GM23248 (cell line): ENCODE measurements around the gene MFSD6. TPM values are rescaled to one million over a fixed set of nuclear protein-coding genes. Genes with fewer than 3 reads are reported as not detected.

Source experiments
- DNase-seq: peaks from one replicate; pipeline ENCODE4 v3.0.0-alpha.2; 2015
- H2AFZ ChIP-seq: fragments of 200-600 bp; sonication (generic); 2 replicates; pipeline ENCODE4 v1.6.1; 2016; ENCODE audit warnings: antibody characterized with exemption
- H3F3A ChIP-seq: fragments of 200-600 bp; sonication (generic); 2 replicates; pipeline ENCODE4 v1.6.1; 2016; ENCODE audit warnings: mild to moderate bottlenecking, antibody characterized with exemption, mixed run types; ENCODE audit not compliant: insufficient read depth
- H3K27ac ChIP-seq: fragments of 200-600 bp; sonication (generic); 2 replicates; pipeline ENCODE4 v1.5.1; 2016; ENCODE audit warnings: mild to moderate bottlenecking
- H3K27me3 ChIP-seq: fragments of 200-600 bp; sonication (generic); replicated peaks from 2 replicates; pipeline ENCODE4 v1.6.1; 2016; ENCODE audit warnings: mild to moderate bottlenecking; ENCODE audit not compliant: insufficient read depth
- H3K36me3 ChIP-seq: fragments of 200-600 bp; sonication (generic); 2 replicates; pipeline ENCODE4 v1.6.1; 2016; ENCODE audit warnings: low read depth, mild to moderate bottlenecking
- H3K4me1 ChIP-seq: fragments of 200-600 bp; sonication (generic); 2 replicates; pipeline ENCODE4 v1.6.1; 2016; ENCODE audit warnings: mild to moderate bottlenecking; ENCODE audit not compliant: insufficient read depth
- H3K4me2 ChIP-seq: fragments of 200-600 bp; sonication (generic); one replicate; pipeline ENCODE4 v1.6.1; 2016; ENCODE audit warnings: mild to moderate bottlenecking; ENCODE audit not compliant: unreplicated experiment
- H3K4me3 ChIP-seq: fragments of 200-600 bp; sonication (generic); 2 replicates; pipeline ENCODE4 v1.5.1; 2016; ENCODE audit warnings: mild to moderate bottlenecking
- H3K79me2 ChIP-seq: fragments of 200-600 bp; sonication (generic); 2 replicates; pipeline ENCODE4 v1.6.1; 2016; ENCODE audit warnings: mild to moderate bottlenecking; ENCODE audit not compliant: insufficient read depth
- H3K9ac ChIP-seq: fragments of 200-600 bp; sonication (generic); 2 replicates; pipeline ENCODE4 v1.6.1; 2016; ENCODE audit warnings: mild to moderate bottlenecking
- H3K9me2 ChIP-seq: fragments of 200-600 bp; sonication (generic); 2 replicates; pipeline ENCODE4 v1.6.1; 2016; ENCODE audit warnings: mixed run types, mild to moderate bottlenecking, moderate library complexity; ENCODE audit not compliant: insufficient read depth
- H3K9me3 ChIP-seq: fragments of 200-600 bp; sonication (generic); one replicate; pipeline ENCODE4 v1.6.1; 2017; ENCODE audit warnings: low read depth
- H4K20me1 ChIP-seq: fragments of 200-600 bp; sonication (generic); 2 replicates; pipeline ENCODE4 v1.6.0; 2016; ENCODE audit not compliant: insufficient read depth
- EZH2 ChIP-seq: fragments of 200-600 bp; sonication (generic); IDR thresholded peaks from 2 replicates; pipeline ENCODE4 v1.6.1; 2018; ENCODE audit warnings: antibody characterized with exemption, mild to moderate bottlenecking; ENCODE audit not compliant: insufficient read depth, poor library complexity, severe bottlenecking
- EZH2phosphoT487 ChIP-seq: fragments of 200-600 bp; sonication (generic); IDR thresholded peaks from 2 replicates; pipeline ENCODE4 v1.6.1; 2018; ENCODE audit warnings: antibody characterized with exemption, moderate library complexity, mild to moderate bottlenecking, low read depth; ENCODE audit not compliant: insufficient read depth
- WGBS, 2 experiments: methylation state at CpG; one replicate each; pipeline ENCODE4 v1.1.6; 2015 to 2017; ENCODE audit warnings: low lambda C conversion rate in 2 of 2, low coverage in 1 of 2; ENCODE audit errors: missing lambda C conversion rate in 2 of 2; 5-methylcytosine and 5-hydroxymethylcytosine counted together
- in situ Hi-C: fragments of 300-500 bp; cut with MboI; formaldehyde crosslinking; loops from 2 replicates; pipeline ENCODE4 v1.15.0; 2020
- polyA plus RNA-seq: library from polyadenylated mRNA; unstranded; fragments of >200 nt; fragmentation: Nextera tagmentation; extraction: Ambion mirVana; gene quantifications from 2 replicates; pipeline ENCODE4 v1.2.1, GENCODE V29; 2016
- total RNA-seq: library from RNA; depleted of rRNA; stranded (reverse); fragments of >200 nt; shearing (Covaris generic); gene quantifications from 2 replicates; pipeline ENCODE4 v1.2.3, GENCODE V29; 2014

Gene MFSD6
- total and polyA plus RNA-seq, 2 experiments from 2014 or later, result 3.2 to 6.7 TPM

DNA sequence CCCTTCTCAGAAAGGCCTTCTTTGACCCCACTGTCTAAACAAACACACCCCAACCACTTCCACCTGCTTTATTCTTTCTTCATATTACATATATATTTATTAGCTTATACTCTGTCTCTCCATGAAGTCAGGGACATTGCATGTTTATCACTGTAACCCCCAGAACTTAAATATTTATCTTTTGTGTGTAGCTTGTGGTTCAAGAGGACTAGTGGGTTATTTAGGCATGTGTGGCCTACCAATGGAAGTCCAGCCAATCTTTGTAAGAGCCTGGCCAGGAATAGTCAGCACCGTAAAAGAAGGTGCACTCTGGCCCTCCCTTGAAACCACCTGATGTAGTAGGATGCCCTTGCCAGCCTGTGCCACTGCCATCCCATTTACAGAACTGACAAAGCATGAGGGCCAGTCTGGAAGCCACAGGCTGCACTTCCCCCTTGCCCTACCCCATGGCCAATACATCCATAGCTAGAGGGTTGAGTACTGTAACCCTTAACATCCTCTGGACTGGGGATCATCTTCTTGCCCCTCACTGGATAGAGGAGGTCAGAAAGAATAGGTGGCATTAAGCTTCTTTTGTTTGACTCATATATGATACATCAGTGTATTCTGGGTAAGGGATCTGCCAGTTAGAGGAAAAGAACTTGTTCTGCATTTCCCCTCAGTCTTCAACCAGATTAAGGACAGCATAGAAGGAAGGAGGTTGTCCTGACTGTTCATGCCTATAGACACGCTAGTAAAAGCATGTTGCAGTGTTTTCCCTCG, 121.5 kb downstream of the MFSD6 start:
- TF ChIP-seq EZH2phosphoT487, result no peak
- TF ChIP-seq EZH2, result no peak
- H3K27ac ChIP-seq, result peak overlapping the region; percentile 13; the same call in 1 of the 2 replicates
- peaks cover 14% of the 10 kb centered on the region for H3K4me1 ChIP-seq
- no peaks in the 10 kb centered on the region for H3K36me3 ChIP-seq
- in situ Hi-C loops, result no loop called here
- no peaks in the 10 kb centered on the region for H3K27me3 ChIP-seq
- no peaks in the 10 kb centered on the region for H3K79me2 ChIP-seq
- no peaks in the 10 kb centered on the region for H3K9me3 ChIP-seq
- no peaks in the 10 kb centered on the region for H3K9me2 ChIP-seq
- H4K20me1 ChIP-seq, result no peaks in the 10 kb centered on the region
- WGBS, 2 experiments, result 60 to 73% methylated on average over 3 of the region's 3 CpGs
- peaks cover 13% of the 10 kb centered on the region; the same call in 1 of the 2 replicates for H3F3A ChIP-seq
- no peak overlapping the region for H3K9ac ChIP-seq
- no peak overlapping the region for H3K4me3 ChIP-seq
- peak; percentile 34 for DNase-seq
- H2AFZ ChIP-seq, result peak overlapping the region; percentile 62
- peak overlapping the region; percentile 37 for H3K4me2 ChIP-seq

DNA sequence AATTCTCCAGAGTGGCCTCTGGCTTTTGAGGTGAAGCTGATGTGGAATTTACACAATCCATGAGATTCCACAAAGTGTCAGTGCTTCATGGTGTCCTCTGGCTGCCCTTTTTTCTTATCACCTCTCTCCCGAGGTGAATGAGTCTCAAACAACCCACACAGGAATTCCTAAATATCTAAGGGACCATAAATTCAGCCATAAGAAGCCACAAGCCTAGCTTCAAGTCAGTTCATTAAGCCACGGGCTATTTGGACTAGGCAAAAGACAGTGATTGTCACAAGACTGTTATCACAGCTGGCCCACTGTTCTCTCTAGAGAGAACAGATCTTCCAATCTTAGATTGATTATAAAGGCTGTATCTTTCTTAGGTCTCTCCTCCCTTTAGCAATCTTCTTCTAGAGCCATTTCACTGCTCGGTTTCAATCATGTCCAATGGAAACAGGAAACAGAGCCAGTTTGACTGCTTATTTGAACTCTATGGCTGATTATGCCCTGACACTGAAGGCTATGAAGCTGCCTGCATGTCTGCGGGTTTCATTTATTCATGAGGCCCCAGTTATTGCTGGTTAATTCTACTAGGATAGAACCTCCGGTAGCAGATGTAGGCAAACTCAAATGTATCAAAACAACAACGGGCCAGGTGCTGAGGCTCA, 122.2 kb downstream of the MFSD6 start:
- H3K4me2 ChIP-seq, result peak overlapping the region; percentile 37
- WGBS, 2 experiments, result 58 to 69% methylated on average over 6 of the region's 6 CpGs

GRCh38 chr2:190532581-190532980, 124.4 kb downstream of the MFSD6 start:
- Histone ChIP-seq H3K36me3 (no peaks in the 10 kb centered on the region), H3K9ac (no peak overlapping the region), H4K20me1 (no peaks in the 10 kb centered on the region), H3F3A (peaks cover 22% of the 10 kb centered on the region), H3K79me2 (no peaks in the 10 kb centered on the region), H3K4me3 (no peak overlapping the region), H3K27me3 (no peaks in the 10 kb centered on the region), H2AFZ (no peak overlapping the region), H3K9me3 (no peaks in the 10 kb centered on the region), H3K27ac (no peak overlapping the region), H3K4me2 (no peak overlapping the region), H3K4me1 (peaks cover 17% of the 10 kb centered on the region), H3K9me2 (no peaks in the 10 kb centered on the region)
- WGBS, 2 experiments, result 72 to 73% methylated on average over 4 of the region's 4 CpGs
- TF ChIP-seq EZH2 (no peak), EZH2phosphoT487 (no peak)
- DNase-seq, result no peak
- in situ Hi-C loops, result no loop called here

More for the DNA sequence above, 122.2 kb downstream of the MFSD6 start:
- Histone ChIP-seq H3F3A (peaks cover 13% of the 10 kb centered on the region), H4K20me1 (no peaks in the 10 kb centered on the region), H3K79me2 (no peaks in the 10 kb centered on the region), H3K9me3 (no peaks in the 10 kb centered on the region), H3K27ac (peak overlapping the region; percentile 13; the same call in 1 of the 2 replicates), H3K36me3 (no peaks in the 10 kb centered on the region), H3K27me3 (no peaks in the 10 kb centered on the region), H2AFZ (peak overlapping the region; percentile 62), H3K4me1 (peaks cover 14% of the 10 kb centered on the region), H3K9ac (no peak overlapping the region), H3K9me2 (no peaks in the 10 kb centered on the region), H3K4me3 (no peak overlapping the region)
- TF ChIP-seq EZH2phosphoT487 (no peak), EZH2 (no peak)
- no peak for DNase-seq
- in situ Hi-C loops, result no loop called here

- peak; percentile 30 for DNase-seq
- H3F3A ChIP-seq, result peaks cover 22% of the 10 kb centered on the region
- peak overlapping the region; percentile 96 for H3K4me2 ChIP-seq
- H3K79me2 ChIP-seq, result no peaks in the 10 kb centered on the region
- H3K27me3 ChIP-seq, result no peaks in the 10 kb centered on the region
- peak overlapping the region; percentile 86 for H3K4me3 ChIP-seq
- in situ Hi-C loops, result no loop called here
- H4K20me1 ChIP-seq, result no peaks in the 10 kb centered on the region
- WGBS, 2 experiments, result 73 to 76% methylated on average over 10 of the region's 10 CpGs
- H3K9me2 ChIP-seq, result no peaks in the 10 kb centered on the region
- H3K9me3 ChIP-seq, result no peaks in the 10 kb centered on the region
- H2AFZ ChIP-seq, result peak overlapping the region; percentile 99
- H3K27ac ChIP-seq, result no peak overlapping the region
- peaks cover 17% of the 10 kb centered on the region for H3K4me1 ChIP-seq
- peak overlapping the region; percentile 91 for H3K9ac ChIP-seq
- no peaks in the 10 kb centered on the region for H3K36me3 ChIP-seq
- no peak for TF ChIP-seq EZH2
- no peak for TF ChIP-seq EZH2phosphoT487
Measured at GRCh38 chr2:190533175-190533967, 125.2 kb downstream of the MFSD6 start.
